ENCODE results near the gene RADIL.

DNA sequence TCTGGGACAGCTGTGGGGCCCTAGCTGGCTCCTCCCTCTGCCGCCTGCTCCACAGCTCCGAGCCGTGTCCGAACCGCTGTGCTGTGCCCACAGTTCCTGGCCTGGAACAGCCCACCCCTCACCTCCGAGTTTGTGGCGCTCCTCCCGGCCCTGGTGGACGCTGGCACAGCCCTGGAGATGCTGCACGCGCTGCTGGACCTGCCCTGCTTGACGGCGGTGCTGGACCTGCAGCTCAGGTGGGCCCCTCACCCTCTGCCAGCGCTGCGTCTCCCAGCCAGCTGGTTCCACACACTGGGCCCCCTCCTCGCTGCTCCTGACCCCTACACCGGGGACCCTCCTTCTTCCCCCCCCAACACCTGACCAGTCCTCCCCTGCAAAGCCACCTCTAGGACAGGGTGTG, 96.0 kb downstream of the RADIL start:
- TF ChIP-seq, protein P1, sequence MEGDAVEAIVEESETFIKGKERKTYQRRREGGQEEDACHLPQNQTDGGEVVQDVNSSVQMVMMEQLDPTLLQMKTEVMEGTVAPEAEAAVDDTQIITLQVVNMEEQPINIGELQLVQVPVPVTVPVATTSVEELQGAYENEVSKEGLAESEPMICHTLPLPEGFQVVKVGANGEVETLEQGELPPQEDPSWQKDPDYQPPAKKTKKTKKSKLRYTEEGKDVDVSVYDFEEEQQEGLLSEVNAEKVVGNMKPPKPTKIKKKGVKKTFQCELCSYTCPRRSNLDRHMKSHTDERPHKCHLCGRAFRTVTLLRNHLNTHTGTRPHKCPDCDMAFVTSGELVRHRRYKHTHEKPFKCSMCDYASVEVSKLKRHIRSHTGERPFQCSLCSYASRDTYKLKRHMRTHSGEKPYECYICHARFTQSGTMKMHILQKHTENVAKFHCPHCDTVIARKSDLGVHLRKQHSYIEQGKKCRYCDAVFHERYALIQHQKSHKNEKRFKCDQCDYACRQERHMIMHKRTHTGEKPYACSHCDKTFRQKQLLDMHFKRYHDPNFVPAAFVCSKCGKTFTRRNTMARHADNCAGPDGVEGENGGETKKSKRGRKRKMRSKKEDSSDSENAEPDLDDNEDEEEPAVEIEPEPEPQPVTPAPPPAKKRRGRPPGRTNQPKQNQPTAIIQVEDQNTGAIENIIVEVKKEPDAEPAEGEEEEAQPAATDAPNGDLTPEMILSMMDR (IDR thresholded peaks at IDR 0.05; ENCODE audit: insufficient read depth, low read length): no peak
- TF ChIP-seq, protein P2, sequence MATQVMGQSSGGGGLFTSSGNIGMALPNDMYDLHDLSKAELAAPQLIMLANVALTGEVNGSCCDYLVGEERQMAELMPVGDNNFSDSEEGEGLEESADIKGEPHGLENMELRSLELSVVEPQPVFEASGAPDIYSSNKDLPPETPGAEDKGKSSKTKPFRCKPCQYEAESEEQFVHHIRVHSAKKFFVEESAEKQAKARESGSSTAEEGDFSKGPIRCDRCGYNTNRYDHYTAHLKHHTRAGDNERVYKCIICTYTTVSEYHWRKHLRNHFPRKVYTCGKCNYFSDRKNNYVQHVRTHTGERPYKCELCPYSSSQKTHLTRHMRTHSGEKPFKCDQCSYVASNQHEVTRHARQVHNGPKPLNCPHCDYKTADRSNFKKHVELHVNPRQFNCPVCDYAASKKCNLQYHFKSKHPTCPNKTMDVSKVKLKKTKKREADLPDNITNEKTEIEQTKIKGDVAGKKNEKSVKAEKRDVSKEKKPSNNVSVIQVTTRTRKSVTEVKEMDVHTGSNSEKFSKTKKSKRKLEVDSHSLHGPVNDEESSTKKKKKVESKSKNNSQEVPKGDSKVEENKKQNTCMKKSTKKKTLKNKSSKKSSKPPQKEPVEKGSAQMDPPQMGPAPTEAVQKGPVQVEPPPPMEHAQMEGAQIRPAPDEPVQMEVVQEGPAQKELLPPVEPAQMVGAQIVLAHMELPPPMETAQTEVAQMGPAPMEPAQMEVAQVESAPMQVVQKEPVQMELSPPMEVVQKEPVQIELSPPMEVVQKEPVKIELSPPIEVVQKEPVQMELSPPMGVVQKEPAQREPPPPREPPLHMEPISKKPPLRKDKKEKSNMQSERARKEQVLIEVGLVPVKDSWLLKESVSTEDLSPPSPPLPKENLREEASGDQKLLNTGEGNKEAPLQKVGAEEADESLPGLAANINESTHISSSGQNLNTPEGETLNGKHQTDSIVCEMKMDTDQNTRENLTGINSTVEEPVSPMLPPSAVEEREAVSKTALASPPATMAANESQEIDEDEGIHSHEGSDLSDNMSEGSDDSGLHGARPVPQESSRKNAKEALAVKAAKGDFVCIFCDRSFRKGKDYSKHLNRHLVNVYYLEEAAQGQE (IDR thresholded peaks at IDR 0.05; ENCODE audit: insufficient replicate concordance, low read depth): no peak
- no peak for TF ChIP-seq SPI1 (IDR thresholded peaks at IDR 0.05; ENCODE audit: borderline replicate concordance, low read depth)
- no peak for TF ChIP-seq POLR2AphosphoS5 (IDR thresholded peaks at IDR 0.05; ENCODE audit: low read depth)
- TF ChIP-seq GABPA (IDR thresholded peaks at IDR 0.05; ENCODE audit: low read depth): no peak
